ENCODE results near the gene UCK2.

UCK2 gene

DNA sequence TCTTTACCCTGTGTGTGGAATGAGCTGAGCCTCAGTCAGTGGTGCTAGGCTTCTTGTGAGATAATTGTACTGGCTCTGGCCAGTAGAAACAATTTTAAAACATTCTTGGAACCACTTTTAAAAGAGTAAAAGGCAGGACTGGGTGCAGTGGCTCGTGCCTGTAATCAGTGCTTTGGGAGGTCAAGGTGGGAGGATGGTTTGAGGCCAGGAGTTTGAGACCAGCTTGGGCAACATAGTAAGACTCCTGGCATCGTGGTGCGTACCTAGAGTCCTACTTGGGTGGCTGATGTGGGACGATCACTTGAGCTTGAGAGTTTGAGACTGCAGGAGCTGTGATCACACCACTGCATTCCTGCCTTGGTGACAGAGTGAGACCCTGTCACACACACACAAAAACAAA lies 89.8 kb downstream of the UCK2 start:
- no peak for DNase-seq (ENCODE audit: low read depth)
- H3K4me3 ChIP-seq (ENCODE audit: low read depth, low read length), result no peak overlapping the region
- TF ChIP-seq, protein P1, sequence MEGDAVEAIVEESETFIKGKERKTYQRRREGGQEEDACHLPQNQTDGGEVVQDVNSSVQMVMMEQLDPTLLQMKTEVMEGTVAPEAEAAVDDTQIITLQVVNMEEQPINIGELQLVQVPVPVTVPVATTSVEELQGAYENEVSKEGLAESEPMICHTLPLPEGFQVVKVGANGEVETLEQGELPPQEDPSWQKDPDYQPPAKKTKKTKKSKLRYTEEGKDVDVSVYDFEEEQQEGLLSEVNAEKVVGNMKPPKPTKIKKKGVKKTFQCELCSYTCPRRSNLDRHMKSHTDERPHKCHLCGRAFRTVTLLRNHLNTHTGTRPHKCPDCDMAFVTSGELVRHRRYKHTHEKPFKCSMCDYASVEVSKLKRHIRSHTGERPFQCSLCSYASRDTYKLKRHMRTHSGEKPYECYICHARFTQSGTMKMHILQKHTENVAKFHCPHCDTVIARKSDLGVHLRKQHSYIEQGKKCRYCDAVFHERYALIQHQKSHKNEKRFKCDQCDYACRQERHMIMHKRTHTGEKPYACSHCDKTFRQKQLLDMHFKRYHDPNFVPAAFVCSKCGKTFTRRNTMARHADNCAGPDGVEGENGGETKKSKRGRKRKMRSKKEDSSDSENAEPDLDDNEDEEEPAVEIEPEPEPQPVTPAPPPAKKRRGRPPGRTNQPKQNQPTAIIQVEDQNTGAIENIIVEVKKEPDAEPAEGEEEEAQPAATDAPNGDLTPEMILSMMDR (IDR thresholded peaks at IDR 0.05; ENCODE audit: control insufficient read depth, extremely low read depth, insufficient read depth), result no peak

DNA sequence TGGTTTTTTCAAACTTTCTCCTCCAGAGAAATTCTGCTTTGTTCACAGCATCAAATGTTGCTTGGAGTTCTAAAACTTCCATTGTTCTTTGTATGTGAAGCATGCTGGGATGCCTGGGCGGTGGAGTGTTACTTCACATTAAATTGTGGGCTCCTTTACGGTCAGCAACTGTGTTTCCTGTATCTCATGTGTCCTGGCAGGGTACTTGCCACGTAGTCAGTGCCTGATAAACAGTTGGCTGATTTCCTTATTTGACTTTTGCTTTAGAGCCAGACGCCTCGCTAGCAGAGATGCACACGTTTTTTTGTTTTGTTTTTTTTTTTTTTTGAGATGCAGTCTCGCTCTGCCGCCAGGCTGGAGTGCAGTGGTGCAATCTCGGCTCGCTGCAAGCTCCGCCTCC lies 96.7 kb downstream of the UCK2 start:
- no peak overlapping the region for H3K4me3 ChIP-seq (ENCODE audit: low read depth, low read length)
- no peak for DNase-seq (ENCODE audit: low read depth)
- TF ChIP-seq, protein P1 (IDR thresholded peaks at IDR 0.05; ENCODE audit: control insufficient read depth, extremely low read depth, insufficient read depth), result no peak

DNA sequence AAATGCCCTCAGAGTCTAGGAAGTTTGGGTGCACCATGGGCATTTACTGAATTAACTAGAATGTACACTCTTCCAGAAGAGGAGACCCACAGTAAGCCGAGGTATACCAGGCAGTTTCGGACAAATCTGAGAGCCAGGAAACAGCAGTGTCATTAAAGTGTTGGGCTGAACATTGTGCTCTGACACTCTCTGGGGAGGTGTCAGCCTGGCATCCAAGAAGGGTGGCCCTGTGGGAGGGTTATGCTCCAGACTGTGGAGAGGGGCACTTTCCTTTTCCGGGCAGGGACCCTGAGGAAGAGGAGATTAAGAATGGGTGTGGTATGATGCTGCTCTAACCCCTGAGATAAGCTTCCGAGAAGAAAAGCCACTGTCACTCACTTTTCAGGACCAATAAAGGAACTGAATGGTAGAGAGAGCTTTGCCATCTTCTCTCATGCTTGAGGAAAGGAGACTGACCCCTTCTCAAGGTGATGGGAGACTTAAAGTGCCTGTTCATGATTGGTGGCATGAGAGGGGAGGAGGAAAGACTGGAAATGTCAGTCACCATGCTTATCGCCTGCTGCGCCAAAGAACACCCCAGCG lies 98.2 kb downstream of the UCK2 start:
- DNase-seq (ENCODE audit: low read depth), result no peak
- no peak overlapping the region for H3K4me3 ChIP-seq (ENCODE audit: low read depth, low read length)
- TF ChIP-seq, protein P1 (IDR thresholded peaks at IDR 0.05; ENCODE audit: control insufficient read depth, extremely low read depth, insufficient read depth), result no peak

DNA sequence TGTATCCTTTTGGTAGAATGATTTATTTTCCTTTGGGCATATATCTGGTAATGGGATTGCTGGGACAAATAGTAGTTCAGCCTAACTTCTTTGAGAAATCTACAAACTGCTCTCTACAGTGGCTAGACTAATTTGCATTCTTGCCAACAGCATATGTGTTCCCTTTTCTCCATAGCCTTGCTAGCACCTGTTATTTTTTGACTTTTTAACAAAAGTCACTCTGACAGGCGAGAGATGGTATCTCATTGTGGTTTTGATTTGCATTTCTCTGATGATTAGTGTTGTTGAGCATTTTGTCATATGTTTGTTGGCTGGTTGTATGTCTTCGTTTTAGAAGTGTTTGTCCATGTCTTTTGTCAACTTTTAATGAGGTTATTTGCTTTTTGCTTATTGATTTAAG lies 99.8 kb downstream of the UCK2 start:
- H3K4me3 ChIP-seq (ENCODE audit: low read depth, low read length), result no peak overlapping the region
- no peak for DNase-seq (ENCODE audit: low read depth)
- TF ChIP-seq, protein P1 (IDR thresholded peaks at IDR 0.05; ENCODE audit: control insufficient read depth, extremely low read depth, insufficient read depth), result no peak

DNA sequence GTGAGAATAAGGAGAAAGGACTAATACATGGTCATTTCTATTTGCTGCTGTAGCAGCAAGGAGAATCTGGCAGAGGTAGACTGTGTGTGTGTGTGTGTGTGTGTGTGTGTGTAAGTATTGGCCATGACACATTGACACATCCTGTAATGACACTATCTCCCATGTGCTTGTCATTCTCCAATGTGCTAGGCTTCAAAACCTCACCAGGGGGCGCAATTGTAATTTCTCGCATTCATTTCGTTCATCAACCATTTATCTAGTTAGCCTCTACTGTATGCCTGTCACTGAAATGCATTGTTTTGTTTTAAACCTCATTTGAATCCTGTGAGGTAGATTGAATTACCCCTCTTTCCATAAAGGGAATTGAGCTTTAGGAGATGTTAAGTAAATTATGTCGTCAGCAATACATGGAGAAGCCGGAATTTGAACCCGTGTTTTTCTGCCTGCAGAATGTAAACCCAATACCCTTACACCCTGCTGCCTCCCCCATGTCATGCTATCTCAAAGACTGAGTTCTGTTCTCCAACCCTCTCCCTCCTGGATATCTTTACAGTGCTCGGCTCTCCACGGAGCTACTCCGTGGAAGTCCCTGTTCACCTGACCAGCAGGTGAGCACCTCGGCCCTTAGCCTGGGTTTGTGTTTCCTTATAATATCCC lies 100.8 kb downstream of the UCK2 start:
- DNase-seq (ENCODE audit: low read depth), result no peak
- TF ChIP-seq, protein P1 (IDR thresholded peaks at IDR 0.05; ENCODE audit: control insufficient read depth, extremely low read depth, insufficient read depth), result peak; percentile 84
- H3K4me3 ChIP-seq (ENCODE audit: low read depth, low read length), result no peak overlapping the region

DNA sequence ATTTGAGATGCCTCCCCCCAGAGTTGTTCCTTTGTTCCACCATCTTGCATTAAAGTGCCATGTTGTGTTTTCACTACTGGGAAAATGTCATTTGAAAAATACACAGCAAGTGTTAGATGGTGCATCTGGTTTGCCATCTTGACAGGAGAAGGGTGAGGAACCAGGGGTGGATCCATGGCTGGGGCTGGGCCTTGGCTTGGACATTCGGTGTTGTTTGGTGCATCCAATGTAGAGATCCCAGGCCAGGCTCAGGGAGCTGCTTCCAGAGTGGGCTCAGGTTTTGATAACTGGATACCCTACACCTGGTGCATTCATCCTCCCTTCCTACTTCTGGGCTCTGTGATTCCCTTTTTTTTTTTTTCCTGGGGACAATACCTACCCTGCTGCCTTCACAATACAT lies 103.5 kb downstream of the UCK2 start:
- TF ChIP-seq, protein P1 (IDR thresholded peaks at IDR 0.05; ENCODE audit: control insufficient read depth, extremely low read depth, insufficient read depth), result no peak
- no peak overlapping the region for H3K4me3 ChIP-seq (ENCODE audit: low read depth, low read length)
- no peak for DNase-seq (ENCODE audit: low read depth)

Measured in LNCaP clone FGC (cell line).